NCI-H1417 treated with DMSO at 0.1 percent for 48 hours (cell line): ENCODE measurements around the gene NTRK3.
A peak's percentile ranks its signal among the peaks of the same experiment; 100 is the strongest.

Experiments
- DNase-seq: peaks from one replicate; lab custom pipeline; 2025; lab: John Stamatoyannopoulos, UW

Gene NTRK3

DNA sequence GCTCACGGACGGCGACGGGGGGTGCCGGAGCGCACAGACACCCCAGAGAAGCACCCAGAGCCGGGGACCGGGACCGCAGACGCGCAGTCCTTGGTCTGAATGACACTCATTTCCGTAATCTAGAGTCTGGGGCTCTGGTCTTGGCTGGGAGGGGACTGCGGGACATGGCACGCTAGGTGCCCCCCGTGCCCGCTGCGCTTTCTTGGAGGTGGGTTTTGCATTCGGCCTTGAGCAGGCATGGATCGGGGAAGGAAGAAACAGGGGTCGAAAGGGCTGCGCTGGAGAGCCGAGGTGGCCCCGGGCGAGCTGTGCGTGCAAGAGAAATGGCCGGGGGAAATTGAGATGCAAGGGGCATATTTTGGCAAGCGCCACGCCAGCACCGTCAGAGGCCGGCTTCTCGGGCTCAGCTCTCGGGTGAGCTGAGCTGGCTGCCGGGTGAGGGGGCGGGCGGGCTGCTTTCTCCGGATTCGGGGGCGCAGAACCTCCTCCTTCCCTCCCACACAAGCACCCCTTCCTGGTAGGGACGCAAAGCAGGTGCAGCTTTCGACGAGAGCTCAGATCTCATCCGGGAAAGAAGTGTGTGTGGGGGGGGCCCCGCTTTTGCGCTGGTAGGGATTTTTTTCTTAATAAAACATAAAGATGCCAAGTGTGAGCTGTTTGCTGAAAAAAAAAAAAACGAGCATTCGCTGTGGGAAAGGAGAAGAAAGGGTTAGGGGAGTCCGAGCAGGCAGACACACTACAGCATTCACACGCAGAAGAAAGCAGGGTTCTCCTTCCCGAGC, 963 bp upstream of the NTRK3 start:
- DNase-seq: no peak

DNA sequence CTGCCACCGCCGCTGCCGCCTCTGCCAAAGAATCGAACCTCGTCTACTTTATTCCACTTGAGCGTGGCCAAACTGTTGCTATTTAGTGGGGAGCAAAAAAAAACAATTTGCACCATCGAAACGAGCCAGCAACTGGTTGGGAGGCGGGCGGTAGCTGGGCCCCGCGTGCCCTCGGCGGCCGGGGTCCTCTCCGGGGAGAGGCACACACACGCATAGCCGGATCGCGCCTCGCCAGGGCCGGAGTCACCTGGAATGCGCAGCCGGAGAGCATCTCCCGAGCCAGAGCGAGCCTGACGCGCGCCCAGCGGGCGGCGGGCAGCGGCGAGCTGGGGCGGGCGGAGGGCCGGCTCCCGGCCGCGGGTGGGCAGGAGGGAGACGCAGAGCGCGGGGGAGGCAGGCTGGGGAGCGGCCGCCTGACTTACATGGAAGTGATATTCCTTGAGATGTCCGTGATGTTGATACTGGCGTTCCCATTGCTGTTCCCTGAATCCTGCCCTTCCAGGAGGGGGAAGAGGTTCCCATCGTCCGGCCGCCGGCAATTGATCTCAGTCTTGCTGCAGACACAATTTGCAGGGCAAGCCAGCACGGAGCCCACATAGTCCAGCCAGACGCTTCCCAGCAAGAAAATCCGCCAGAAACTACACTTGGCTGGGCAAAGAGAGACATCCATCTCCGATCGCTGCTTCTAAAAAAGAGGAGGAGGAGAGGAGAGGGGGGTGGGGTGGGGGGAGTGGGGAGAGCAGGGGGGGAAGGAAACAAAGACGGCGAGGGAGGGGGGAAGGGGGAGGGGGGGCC, 858 bp downstream of the NTRK3 start:
- no peak for DNase-seq

DNA sequence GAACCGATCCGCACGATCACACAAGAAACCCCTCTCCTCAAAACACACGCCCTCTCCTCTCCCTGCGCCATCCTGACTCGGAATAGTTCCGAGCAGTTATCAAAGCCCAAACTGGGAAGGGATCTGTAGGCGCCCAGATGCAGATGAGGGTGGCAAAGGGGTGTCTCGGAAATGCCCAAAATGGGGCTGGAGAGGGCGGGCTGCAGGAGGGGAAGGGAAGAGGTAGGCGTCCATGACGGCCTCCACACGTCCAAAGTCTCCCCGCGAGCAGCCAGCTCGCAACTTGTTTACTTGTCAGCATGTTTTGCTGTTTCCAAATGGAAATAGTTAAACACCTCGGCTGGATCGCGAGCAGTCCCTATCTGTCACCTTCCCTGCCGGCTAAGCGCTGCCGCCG, 1.5 kb downstream of the NTRK3 start:
- no peak for DNase-seq

DNA sequence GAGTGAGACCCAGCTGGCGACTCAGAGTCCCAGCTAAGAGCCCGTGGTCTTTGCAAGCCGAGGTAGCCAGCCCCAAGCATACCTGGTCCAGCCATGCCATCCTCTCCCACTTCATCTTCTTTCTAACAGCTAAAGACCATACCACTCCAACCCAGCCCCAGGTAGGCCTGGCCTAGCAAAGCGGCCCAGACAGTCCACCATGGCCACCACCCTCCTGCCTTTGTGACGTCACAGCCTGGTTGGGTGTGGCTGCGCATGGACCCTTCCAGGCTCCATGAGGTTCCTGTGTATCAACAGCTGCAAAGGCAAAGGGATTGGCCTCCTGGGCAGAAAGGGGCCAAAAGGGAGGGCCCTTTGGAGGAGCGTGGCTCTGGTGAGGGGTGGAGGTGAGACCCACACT, 4.1 kb downstream of the NTRK3 start:
- no peak for DNase-seq

DNA sequence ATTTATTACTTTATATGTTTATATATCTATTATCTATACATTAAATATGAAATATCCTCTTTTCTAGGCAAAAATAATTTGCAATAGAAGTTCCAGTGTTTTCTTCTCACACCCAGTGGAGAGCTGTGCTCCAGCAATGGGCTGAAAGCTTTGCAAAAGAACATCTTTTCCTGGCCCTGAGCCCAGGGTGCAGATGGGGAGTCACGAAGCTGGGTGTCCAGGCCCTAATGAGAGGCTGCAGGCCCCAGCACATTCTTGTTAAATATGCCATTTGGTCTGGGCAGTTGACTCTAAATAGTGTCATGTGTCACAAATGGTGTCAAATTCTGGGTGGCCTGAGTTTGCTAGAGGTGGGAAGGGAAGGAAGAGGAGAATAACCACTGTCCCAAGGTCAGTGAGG, 5.7 kb downstream of the NTRK3 start:
- no peak for DNase-seq

DNA sequence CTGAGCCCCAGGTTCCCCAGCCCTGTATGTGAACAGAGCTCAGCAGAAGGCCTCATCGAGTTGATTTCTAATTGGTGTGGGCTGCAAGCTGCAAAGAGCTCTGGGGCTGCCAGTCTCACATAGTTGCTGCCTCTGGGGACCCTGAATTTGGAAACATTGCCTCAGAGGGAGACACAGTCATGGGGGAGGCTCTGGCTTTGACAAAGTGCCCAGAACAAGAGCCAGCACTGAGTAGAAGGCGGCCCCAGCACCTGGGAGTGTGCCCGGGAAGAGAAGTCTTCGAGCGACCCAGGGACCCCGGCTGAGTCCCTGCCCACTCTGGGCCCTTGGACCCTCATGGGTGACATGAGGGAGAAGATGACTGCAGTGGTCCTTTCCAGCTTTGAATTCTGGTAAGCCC, 7.3 kb downstream of the NTRK3 start:
- no peak for DNase-seq

DNA sequence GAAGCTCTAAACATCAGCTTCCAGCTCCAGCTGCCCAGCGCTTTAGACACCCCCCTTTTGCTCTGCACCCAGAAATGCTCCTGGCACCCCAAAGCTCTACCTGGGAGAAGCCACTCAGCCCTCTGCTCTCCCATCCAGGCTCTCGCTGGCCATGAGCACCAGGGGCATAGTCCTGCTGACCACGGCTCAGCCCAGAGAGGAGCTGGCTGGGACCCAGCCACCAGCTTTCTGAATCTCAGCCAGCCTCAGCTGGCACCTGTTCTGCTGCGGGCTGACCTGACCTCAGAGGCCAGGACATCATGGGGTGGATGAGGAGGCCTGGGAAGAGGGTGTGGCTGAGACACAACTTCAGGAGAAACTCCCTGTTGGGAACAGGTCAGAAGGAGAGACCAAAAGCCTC, 8.6 kb downstream of the NTRK3 start:
- DNase-seq: no peak

DNA sequence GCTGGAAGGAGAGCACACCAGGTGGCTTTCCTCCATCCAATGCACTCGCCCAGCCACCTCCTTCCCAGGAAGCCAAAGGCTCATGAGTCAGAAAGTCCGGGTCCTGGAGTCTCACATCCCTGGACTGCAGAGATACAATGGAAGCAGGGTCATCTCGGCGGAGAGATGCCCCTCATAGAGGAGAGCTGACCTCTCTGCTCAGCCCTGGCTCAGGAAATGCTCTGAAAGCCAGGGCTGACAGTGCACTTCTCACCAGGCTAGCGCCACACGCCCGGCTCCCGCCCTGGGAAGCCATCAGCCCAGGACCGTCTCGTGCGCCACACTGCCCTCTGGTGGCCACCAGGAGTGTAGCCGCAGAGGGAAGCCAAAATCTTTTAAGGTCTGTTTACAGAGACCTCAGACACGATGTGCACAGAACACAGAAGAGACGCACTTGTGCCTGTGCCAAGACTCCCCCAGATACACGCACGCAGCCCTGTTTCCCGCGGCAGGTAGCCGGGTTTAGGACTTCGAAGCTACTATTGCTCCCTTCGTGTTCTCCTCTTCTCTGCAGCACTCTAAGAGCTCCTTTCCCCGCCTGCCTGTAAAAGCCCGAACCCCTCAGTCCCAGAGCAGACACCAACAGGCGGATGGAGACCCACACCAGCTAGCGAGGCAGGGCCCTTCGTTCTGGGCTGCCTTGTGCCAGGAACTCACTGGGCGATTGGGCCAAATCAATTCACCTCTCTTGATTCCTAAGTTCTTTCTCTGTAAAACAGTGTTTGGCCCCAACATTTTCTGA, 9.7 kb downstream of the NTRK3 start:
- peak; percentile 53 for DNase-seq

DNA sequence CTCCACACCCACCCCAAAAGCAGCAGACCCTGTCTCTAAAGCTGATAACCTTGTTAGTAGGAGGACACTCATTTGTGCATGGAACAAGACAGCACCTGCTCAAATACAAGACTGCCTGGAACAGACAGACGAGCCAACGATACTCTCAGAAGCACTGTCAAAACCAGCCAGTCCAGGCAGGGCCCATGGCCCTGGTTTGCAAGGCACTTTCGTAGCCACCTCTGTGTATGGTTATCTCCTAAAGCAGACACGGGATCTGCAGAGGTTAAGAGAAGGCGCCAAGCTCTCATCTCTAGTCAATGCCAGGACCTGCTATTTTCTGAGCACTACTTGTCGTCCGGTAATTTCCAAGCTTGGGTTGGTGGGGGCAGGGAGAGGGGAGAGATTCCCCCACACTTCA, 10.5 kb downstream of the NTRK3 start:
- DNase-seq: no peak

DNA sequence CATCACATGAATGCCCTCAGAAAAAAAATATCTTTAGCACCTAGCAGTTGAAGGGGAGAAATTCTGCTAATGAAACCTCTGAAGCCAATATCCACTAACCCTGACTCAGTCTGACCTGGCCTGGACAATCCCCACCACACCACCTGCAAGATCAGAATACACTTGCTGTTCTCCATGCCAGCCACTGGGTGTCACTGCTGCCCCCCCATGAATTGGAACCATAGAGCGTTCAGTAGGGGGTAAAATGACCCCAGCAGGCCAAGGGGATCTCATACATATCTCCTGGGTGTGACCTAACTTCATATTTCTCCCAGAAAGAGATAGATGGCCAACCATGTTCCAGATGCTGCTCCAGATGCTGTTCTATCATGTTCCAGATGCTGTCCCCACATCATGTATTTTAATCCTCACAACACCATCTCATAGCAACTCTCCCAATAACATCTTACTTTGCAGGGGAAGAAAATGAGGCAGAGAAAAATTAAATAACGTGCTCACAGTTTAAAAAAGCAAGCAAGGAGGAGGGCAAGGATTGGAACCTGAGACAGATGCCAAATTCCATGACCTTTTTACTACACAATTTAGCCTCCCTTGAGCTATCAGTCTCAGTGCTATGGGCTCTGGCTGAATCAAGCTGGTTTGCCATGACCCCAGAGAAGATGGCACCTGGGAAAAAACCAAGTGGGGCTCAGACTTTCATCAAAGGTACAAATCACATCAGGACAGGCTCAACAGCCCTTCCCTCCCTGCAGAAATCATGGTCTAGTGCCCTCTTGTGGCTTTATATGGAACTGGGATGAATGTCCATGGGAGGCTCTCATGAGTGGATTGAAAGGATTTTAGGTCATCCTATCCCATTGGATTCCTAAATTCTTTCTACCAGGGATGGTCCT, 12.4 kb downstream of the NTRK3 start:
- DNase-seq: no peak

DNA sequence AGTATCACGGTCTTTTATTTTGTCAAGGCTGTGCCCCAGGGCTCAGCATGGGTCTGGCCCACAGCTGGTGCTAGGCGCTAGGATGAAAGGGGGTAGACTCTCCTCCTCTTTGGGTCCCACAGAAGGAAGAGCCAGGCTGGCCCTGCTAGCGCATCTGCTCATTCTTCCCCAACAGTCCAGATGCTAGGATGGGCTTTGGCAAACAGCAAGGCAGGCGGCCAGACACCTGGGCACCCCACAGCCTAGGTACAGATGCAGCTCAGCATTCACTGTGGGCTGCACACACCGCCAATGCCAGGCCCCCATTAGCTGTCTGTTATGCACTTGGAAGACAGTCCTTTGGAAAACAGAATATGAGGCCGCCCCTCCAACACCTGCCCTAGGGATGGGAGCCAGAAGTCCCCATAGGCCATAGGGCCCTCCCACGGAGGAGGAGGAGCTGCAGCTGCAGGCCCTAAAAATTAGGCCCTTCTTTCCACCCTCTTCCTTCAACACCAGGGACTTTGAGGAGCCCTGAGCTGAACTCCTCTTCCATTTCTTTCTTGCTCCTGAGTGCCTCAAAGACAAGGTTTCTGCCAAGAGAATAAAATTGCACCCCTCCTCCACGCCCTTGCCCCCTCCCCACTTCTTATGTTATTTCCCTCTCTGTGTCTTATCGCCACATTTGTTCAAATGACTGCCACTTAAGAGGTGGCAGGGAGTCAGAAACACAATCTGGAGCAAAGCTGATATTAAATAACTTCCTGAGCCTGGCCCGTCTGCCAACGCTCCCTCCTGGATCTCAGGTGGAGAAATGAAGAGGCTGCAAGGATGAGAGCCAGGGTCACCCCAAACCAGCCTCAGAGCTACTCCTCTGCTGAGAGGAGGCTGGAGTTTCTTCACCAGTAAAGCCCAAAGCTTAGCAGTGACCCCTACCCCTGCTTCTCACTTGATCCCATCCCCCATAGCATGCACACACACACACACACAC, 13.7 kb downstream of the NTRK3 start:
- no peak for DNase-seq

DNA sequence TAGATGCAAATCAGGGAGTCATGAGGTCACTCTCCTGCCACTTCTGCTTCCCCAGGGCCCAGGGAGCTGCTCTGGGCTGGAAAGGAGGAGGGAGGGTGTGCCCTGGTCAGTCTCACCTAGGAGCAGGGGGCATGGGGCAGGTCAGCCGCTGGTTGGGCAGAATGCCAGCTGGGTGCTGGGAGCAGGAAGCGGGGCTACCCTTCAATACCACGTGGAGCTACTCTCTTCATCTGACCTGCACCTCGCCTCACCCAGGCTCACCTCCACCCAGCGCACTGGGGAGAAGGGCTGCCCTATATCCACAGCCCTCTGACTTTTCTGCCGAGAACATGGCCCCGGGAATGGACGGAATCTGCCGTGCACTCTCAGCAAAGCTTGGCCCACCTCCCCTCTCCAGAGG, 15.1 kb downstream of the NTRK3 start:
- DNase-seq: no peak

DNA sequence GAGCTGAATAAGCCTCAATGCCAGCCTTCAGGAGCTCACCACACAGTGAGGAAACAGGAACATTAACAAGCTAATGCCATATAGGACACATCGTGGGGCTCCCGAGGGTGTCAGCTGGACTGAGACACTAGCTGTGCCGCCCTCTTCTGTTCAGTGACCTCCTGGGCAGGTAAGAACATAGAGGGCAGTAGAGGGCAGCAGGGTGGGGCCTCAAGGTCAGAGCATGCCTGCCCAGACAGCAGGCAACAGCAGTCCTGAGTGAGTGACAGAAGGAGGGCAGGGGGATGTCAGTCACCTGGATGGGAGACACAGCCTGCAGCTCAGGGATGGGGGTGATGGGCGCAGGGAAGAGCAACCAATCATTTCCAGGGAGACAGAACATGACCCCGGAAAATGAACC, 15.5 kb downstream of the NTRK3 start:
- DNase-seq: no peak

DNA sequence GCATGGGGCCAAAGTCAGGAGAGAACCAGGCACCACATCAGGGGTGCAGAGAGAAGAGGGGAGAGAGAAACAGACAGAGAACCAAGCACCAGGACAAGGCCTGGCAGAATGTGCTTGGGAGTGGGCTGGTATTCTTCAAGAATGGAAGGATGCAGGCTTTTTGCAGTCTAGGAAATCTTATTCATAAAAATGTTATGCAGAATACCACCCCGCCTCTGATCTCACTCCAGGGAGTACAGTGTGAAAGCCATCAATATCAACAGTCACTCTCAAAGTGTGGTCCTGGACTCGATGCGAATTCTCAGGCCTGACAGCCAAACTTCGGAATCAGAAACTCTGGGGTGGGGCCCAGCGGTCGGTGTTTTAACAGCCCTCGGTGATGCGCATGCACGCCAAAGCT, 16.9 kb downstream of the NTRK3 start:
- DNase-seq: no peak

DNA sequence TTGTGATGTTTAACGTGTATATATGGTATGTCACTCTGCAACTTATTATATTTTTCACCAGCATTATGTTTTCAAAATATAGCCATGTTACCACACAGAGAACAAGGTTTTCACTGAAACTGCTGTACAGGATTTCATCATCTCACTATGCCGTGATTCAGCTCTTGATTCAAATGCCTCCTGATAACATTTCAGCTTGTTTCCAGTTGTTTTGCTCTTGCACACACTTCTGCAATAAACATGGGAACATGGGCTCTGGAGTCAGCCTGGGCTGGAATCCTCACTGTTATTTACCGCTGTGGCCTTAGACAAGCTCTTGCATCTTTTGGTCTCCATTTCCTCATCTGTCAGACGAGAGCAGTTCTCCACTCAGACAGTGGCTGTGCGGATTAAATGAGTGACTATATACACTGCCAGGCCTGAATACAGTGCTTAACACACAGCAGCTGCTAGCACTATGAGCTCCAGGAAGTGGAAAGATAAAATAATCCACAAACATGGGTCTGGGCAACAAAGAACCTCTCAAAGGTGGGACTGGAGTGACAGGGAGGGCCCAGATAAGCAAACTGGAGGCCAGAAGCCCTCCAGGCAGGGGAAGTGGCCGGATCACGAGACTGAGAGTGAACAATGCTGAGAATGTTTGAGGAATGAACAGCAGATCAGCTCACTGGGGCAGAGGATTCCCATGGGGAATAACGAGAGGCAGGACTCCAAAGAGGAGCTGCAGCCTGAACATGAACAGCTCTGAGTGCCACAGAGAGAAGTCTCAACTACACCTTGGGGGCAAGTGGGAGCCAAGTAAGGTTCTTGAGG, 17.7 kb downstream of the NTRK3 start:
- DNase-seq: no peak

DNA sequence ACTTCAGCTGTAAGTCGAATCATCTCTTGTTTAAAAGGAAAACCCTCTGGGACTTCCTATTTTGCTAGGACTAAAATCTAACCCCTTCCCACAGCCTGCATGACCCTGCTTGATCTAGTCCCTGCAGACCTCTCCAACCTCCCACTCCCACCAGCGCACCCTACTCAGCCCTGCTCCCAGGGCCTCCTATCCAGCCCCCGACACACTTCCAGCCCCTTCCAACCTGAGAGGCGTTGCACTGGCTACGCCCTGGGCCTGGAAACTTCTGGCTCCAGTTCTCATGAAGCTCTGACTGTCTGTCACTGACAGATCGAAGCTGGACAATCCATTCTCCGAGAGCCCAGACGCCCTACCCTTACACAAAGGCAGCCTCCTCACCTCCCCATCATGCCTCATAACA, 21.8 kb downstream of the NTRK3 start:
- DNase-seq: no peak

DNA sequence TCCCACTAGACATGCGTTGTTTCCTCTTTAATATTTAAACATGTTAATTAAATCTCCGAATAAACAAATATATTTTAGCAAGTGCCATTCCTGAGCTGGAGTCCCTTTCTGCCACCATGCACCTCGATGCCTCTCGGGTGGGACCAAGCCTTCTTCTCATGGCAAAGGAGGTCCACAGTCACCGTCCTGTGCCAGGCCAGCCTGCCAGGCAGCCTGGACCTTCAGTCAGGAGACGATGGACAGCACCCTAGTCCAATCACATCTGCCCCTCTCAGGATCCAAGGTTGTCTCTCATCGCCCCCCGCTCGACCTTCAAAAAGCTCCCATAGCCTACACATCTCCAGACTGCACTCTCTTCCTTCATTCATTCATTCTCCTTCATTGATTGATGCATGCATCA, 22.6 kb downstream of the NTRK3 start:
- no peak for DNase-seq

DNA sequence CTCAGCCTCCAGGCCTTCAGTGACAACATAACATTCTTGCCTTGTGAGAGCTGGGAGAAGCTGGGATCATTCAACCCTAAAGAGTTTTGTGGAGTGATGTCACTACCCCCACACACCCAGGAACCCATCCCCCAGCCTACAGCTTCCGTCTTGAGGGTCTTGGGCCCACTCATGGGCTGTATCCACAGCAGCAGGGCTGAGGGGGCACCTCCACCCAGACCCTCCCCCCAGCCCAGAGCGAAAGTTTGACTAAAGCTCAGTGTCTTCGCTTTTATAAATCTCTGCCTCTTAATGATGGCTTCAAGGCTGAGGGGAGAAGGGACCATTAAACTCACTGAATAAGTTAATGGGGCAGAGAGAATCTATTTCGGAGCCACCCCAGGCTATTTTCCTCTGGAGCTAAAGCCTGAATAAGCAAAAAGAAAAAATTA, 23.8 kb downstream of the NTRK3 start:
- DNase-seq: no peak

DNA sequence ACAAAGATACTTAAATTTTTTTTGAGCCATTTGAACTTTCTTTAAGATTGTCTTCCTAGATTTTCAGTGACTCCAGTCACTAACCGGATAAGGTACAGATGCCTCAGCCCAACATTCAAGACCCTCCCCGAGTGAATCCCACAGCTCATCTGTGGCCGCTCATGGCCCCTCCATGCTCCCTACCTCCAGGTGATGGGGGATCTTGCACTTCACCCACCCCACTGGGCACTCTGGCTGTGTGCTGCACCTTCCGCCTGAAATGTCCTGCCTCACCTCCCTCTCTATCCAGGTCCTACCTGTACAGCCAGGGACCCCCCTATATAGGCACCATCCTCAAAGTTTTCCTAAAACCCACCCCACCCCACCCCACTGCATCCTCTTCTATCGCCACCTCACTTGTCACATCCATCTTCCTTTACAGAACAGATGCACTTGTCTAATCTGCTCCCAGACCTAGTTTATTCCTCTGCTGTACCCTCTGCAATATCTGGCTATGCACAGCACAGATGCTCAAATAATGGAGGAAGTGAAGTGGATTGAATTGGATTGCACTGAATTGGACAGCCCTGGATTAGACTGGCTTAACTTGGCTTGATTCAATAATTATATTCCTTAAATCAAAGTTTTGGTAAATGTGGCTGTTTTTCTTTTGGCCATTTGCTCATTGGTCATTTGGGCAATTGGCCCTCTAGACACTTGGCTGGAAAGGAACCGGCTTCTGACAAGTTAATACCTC, 24.5 kb downstream of the NTRK3 start:
- DNase-seq: no peak
